SK-N-SH (cell line): ENCODE results near the gene SCAI. TPM values are rescaled to one million over a fixed set of nuclear protein-coding genes. Genes with fewer than 3 reads are reported as not detected.

Experiments
- CTCF ChIA-PET: fragments of 300-600, 350-600 bp; formaldehyde crosslinking; extraction: SDS; loops from one replicate; lab custom pipeline; 2021; lab: Yijun Ruan, JAX
- POLR2A ChIA-PET: fragments of 350-600 bp; sonication (Branson Sonifier 250); formaldehyde crosslinking; extraction: SDS; loops from one replicate; lab custom pipeline; 2020; ENCODE audit warnings: antibody characterized with exemption, inconsistent platforms; lab: Yijun Ruan, JAX
- DNase-seq: peaks from one replicate; pipeline ENCODE4 v3.0.0; 2012
- H2AFZ ChIP-seq: fragments of 200-600 bp; sonication (generic); 2 replicates; pipeline ENCODE4 v1.8.1; 2016; ENCODE audit warnings: antibody characterized with exemption, mild to moderate bottlenecking, low read depth
- H3F3A ChIP-seq: fragments of 200-600 bp; sonication (generic); replicated peaks from 2 replicates; pipeline ENCODE3; 2016; ENCODE audit warnings: antibody characterized with exemption, mild to moderate bottlenecking; ENCODE audit not compliant: insufficient read depth
- H3K27ac ChIP-seq, 2 experiments: fragments of 200-500 bp in 1 of 2; fragments of 200-600 bp in 1 of 2; sonication (Bioruptor generic) in 1 of 2; sonication (generic), shearing (Covaris generic) in 1 of 2; 2 replicates each; pipeline versions ENCODE4 v1.5.1 to v1.6.1; 2014 to 2016; ENCODE audit warnings: low read depth in 2 of 2, inconsistent platforms in 1 of 2, low read length in 1 of 2, mild to moderate bottlenecking in 1 of 2, mixed read lengths in 1 of 2
- H3K27me3 ChIP-seq: fragments of 200-600 bp; sonication (generic), shearing (Covaris generic); 2 replicates; pipeline ENCODE4 v1.6.1; 2016; ENCODE audit warnings: mixed run types; ENCODE audit not compliant: insufficient read depth
- H3K36me3 ChIP-seq, 2 experiments: fragments of 200-500 bp in 1 of 2; fragments of 200-600 bp in 1 of 2; sonication (Bioruptor generic) in 1 of 2; sonication (generic) in 1 of 2; replicated peaks in 1 of 2; 2 replicates each; pipeline versions ENCODE3 to v1.5.1; 2014 to 2016; ENCODE audit warnings: low read length in 1 of 2, mild to moderate bottlenecking in 1 of 2; ENCODE audit not compliant: insufficient read depth in 2 of 2, control insufficient read depth in 1 of 2
- H3K4me1 ChIP-seq, 2 experiments: fragments of 200-500 bp in 1 of 2; fragments of 200-600 bp in 1 of 2; sonication (Bioruptor generic) in 1 of 2; sonication (generic), shearing (Covaris generic) in 1 of 2; 2 replicates each; pipeline versions ENCODE4 v1.5.1 to v1.6.1; 2014 to 2016; ENCODE audit warnings: low read depth in 1 of 2, low read length in 1 of 2, mixed run types in 1 of 2; ENCODE audit not compliant: insufficient read depth in 2 of 2, control insufficient read depth in 1 of 2
- H3K4me2 ChIP-seq: fragments of 200-600 bp; sonication (generic), shearing (Covaris generic); 2 replicates; pipeline ENCODE4 v1.6.1; 2017; ENCODE audit warnings: mixed run types
- H3K4me3 ChIP-seq, 2 experiments: fragments of 200-500 bp in 1 of 2; fragments of 200-600 bp in 1 of 2; sonication (Bioruptor generic) in 1 of 2; sonication (generic), shearing (Covaris generic) in 1 of 2; 2 replicates each; pipeline versions ENCODE4 v1.5.1 to v1.8.1; 2014 to 2016; ENCODE audit warnings: low read depth in 2 of 2, inconsistent platforms in 1 of 2, low read length in 1 of 2, mild to moderate bottlenecking in 1 of 2, mixed read lengths in 1 of 2, moderate library complexity in 1 of 2
- H3K79me2 ChIP-seq: fragments of 200-600 bp; sonication (generic); 2 replicates; pipeline ENCODE4 v1.8.1; 2017; ENCODE audit warnings: mild to moderate bottlenecking; ENCODE audit not compliant: insufficient read depth
- H3K9ac ChIP-seq: fragments of 200-600 bp; sonication (generic); 2 replicates; pipeline ENCODE4 v1.6.1; 2017; ENCODE audit warnings: mixed run types
- H3K9me2 ChIP-seq: fragments of 200-600 bp; sonication (generic); 2 replicates; pipeline ENCODE4 v1.6.1; 2017; ENCODE audit warnings: mixed run types
- H3K9me3 ChIP-seq: fragments of 200-600 bp; sonication (generic); 2 replicates; pipeline ENCODE4 v1.6.1; 2017; ENCODE audit warnings: mixed run types, mild to moderate bottlenecking, moderate library complexity
- H4K20me1 ChIP-seq: fragments of 200-600 bp; sonication (generic); 2 replicates; pipeline ENCODE4 v1.6.1; 2017; ENCODE audit warnings: mild to moderate bottlenecking, mixed run types; ENCODE audit not compliant: insufficient read depth
- EP300 ChIP-seq, 2 experiments: IDR thresholded peaks; 2 replicates each; pipeline versions ENCODE4 v1.4.0 to v1.6.1; 2012; ENCODE audit warnings: borderline replicate concordance in 1 of 2, low read depth in 1 of 2, low read length in 1 of 2
- FOXJ3 ChIP-seq: sonication (generic); formaldehyde crosslinking; IDR thresholded peaks from 2 replicates; pipeline ENCODE4 v1.5.1; 2020; ENCODE audit warnings: mild to moderate bottlenecking, missing genetic modification reagents
- GABPA ChIP-seq: IDR thresholded peaks from 2 replicates; pipeline ENCODE4 v1.4.0; 2012; ENCODE audit warnings: low read depth, mild to moderate bottlenecking
- MEF2A ChIP-seq: IDR thresholded peaks from 2 replicates; pipeline ENCODE4 v1.4.0; 2012; ENCODE audit warnings: low read depth, borderline replicate concordance
- MXI1 ChIP-seq: IDR thresholded peaks from 2 replicates; pipeline ENCODE4 v1.6.1; 2012; ENCODE audit warnings: mild to moderate bottlenecking, low read depth, low read length, improper control_type of control experiment
- RFX5 ChIP-seq: IDR thresholded peaks from 2 replicates; pipeline ENCODE4 v1.6.1; 2012; ENCODE audit warnings: mild to moderate bottlenecking, improper control_type of control experiment, low read length
- SMC3 ChIP-seq: IDR thresholded peaks from 2 replicates; pipeline ENCODE4 v1.6.1; 2012; ENCODE audit warnings: low read depth, low read length, improper control_type of control experiment
- TAF1 ChIP-seq: IDR thresholded peaks from 2 replicates; pipeline ENCODE4 v1.6.1; 2012; ENCODE audit warnings: low read depth, mild to moderate bottlenecking, low read length, moderate library complexity, borderline replicate concordance
- TCF12 ChIP-seq: IDR thresholded peaks from 2 replicates; pipeline ENCODE4 v1.4.0; 2012
- TEAD4 ChIP-seq: IDR thresholded peaks from 2 replicates; pipeline ENCODE4 v1.4.0; 2012; ENCODE audit warnings: mild to moderate bottlenecking, borderline replicate concordance; ENCODE audit not compliant: insufficient read depth
- USF1 ChIP-seq: IDR thresholded peaks from 2 replicates; pipeline ENCODE4 v1.4.0; 2012; ENCODE audit warnings: low read depth, borderline replicate concordance
- ZBTB33 ChIP-seq: IDR thresholded peaks from 2 replicates; pipeline ENCODE4 v1.4.0; 2012; ENCODE audit warnings: low read depth, borderline replicate concordance
- WGBS: methylation state at CpG from one replicate; pipeline ENCODE4 v1.1.6; 2017; ENCODE audit warnings: low lambda C conversion rate; 5-methylcytosine and 5-hydroxymethylcytosine counted together
- polyA plus RNA-seq, 3 experiments: library from polyadenylated mRNA; depleted of rRNA; stranded (reverse); fragments of >200 nt; gene quantifications; 2 replicates each; pipeline ENCODE4 v1.2.3, GENCODE V29; 2012
- TF ChIP-seq, protein P1 (sequence below): IDR thresholded peaks from 2 replicates; pipeline ENCODE4; 2012
- TF ChIP-seq, protein P2 (sequence below): IDR thresholded peaks from 2 replicates; pipeline ENCODE4 v1.6.1; 2012; ENCODE audit warnings: mild to moderate bottlenecking, low read depth, low read length, moderate library complexity

Gene SCAI
- polyA plus RNA-seq, 1 of the 3 experiments (the other 2 are of a cell fraction), result 0.85 TPM

DNA sequence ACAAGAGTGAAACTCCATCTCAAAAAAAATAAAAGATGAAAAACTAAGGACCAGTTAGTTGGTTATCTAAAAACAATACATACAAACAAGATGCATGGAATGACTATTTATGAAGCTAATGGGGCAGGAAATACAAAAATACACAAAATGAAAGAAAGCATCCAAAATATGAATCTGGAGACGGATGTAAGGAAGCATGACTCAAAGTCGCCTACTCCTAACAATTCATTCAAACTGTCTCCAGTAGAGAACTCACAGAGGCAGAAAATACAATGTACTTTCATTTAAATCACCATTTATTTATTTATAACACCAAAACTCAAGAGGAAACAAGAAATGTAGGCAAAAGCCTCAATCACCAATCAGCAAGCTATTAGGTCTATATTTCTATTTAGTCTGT lies 68.4 kb downstream of the SCAI start (continued):
- TF ChIP-seq, protein P1, sequence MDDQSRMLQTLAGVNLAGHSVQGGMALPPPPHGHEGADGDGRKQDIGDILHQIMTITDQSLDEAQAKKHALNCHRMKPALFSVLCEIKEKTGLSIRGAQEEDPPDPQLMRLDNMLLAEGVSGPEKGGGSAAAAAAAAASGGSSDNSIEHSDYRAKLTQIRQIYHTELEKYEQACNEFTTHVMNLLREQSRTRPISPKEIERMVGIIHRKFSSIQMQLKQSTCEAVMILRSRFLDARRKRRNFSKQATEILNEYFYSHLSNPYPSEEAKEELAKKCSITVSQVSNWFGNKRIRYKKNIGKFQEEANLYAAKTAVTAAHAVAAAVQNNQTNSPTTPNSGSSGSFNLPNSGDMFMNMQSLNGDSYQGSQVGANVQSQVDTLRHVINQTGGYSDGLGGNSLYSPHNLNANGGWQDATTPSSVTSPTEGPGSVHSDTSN, result no peak
- no peak for TF ChIP-seq RFX5
- TF ChIP-seq, protein P2, sequence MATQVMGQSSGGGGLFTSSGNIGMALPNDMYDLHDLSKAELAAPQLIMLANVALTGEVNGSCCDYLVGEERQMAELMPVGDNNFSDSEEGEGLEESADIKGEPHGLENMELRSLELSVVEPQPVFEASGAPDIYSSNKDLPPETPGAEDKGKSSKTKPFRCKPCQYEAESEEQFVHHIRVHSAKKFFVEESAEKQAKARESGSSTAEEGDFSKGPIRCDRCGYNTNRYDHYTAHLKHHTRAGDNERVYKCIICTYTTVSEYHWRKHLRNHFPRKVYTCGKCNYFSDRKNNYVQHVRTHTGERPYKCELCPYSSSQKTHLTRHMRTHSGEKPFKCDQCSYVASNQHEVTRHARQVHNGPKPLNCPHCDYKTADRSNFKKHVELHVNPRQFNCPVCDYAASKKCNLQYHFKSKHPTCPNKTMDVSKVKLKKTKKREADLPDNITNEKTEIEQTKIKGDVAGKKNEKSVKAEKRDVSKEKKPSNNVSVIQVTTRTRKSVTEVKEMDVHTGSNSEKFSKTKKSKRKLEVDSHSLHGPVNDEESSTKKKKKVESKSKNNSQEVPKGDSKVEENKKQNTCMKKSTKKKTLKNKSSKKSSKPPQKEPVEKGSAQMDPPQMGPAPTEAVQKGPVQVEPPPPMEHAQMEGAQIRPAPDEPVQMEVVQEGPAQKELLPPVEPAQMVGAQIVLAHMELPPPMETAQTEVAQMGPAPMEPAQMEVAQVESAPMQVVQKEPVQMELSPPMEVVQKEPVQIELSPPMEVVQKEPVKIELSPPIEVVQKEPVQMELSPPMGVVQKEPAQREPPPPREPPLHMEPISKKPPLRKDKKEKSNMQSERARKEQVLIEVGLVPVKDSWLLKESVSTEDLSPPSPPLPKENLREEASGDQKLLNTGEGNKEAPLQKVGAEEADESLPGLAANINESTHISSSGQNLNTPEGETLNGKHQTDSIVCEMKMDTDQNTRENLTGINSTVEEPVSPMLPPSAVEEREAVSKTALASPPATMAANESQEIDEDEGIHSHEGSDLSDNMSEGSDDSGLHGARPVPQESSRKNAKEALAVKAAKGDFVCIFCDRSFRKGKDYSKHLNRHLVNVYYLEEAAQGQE, result no peak
- TF ChIP-seq TAF1, result no peak
- no peak for TF ChIP-seq ZBTB33

DNA sequence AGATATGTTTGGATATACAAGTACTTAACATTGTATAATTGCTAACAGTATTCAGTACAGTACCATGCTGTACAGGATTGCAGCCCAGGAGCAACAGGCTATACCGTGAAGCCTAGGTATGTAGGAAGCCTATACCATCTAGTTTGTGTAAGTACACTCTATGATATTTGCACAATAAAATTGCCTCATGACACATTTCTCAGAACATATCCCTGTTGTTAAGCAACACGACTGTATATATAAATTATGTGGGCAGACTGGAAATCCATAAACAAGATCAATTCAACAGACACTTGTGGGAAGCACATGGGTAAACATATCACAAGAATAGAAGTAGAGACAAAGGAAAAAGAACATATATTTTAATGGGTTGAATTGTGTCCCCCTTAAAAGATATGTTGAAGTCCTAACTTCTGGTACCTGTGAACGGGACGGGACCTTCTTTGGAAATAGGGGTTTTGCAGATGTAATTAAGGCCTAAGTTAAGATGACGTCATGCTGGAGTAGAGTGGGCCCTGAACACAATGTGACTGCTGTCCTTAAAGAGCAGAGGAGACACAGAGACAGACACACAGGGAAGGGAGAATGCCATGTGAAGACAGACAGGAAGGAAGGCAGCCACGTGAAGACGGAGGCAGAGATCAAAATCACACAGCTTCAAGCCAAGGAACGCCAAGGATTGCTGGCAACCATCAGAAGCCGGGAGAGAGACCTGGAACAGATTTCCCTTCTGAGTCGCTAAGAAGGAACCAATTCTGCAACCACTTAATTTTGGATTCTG lies 76.3 kb downstream of the SCAI start:
- ChIA-PET CTCF (no interaction called here), POLR2A (no interaction called here)
- WGBS, result 68% methylated on average over 10 of the region's 10 CpGs
- H3K27ac ChIP-seq, result peak overlapping the region in 1 of 2 experiments; percentile 33; a peak in 1 of 4 replicates
- no peaks in the 10 kb centered on the region for H4K20me1 ChIP-seq
- no peaks in the 10 kb centered on the region for H3K79me2 ChIP-seq
- H3K27me3 ChIP-seq, result no peaks in the 10 kb centered on the region
- peaks cover 0 to 6% of the 10 kb centered on the region in 2 experiments for H3K36me3 ChIP-seq
- no peaks in the 10 kb centered on the region for H3F3A ChIP-seq
- no peak overlapping the region for H3K4me2 ChIP-seq
- H3K9me2 ChIP-seq, result no peaks in the 10 kb centered on the region
- H2AFZ ChIP-seq, result no peak overlapping the region
- H3K4me1 ChIP-seq, result peaks cover 0 to 3% of the 10 kb centered on the region in 2 experiments; a peak in 2 of 4 replicates
- no peak for DNase-seq
- H3K9ac ChIP-seq, result no peak overlapping the region
- no peak overlapping the region for H3K4me3 ChIP-seq
- peaks cover 4% of the 10 kb centered on the region; the same call in 1 of the 2 replicates for H3K9me3 ChIP-seq
- TF ChIP-seq SMC3 (no peak), ZBTB33 (no peak), EP300 (IDR thresholded peaks at IDR 0.05; ENCODE audit: borderline replicate concordance in 1 of 2, low read depth in 1 of 2, low read length in 1 of 2) (no peak), MEF2A (no peak), RFX5 (no peak), TAF1 (no peak), TEAD4 (no peak), MXI1 (no peak), GABPA (no peak), USF1 (no peak; the same call in 1 of the 2 replicates), FOXJ3 (no peak), TCF12 (peak; percentile 37; the same call in 1 of the 2 replicates)
- TF ChIP-seq, protein P2, result no peak
